Endothelial cell of umbilical vein (primary cell): ENCODE measurements around the gene KRT17. TPM values are rescaled to one million over a fixed set of nuclear protein-coding genes. Genes with fewer than 3 reads are reported as not detected.

Source experiments
- BruUV-seq: library from RNA; stranded (reverse); fragments of 400-500 nt; replicated peaks from 2 replicates; lab custom pipeline; 2021; lab: Mats Ljungman, UMichigan
- CTCF ChIA-PET: fragments of 300-600, 350-600 bp; sonication (Branson Sonifier 250); formaldehyde crosslinking; loops from one replicate; lab custom pipeline; 2021; ENCODE audit warnings: antibody characterized with exemption, inconsistent platforms; lab: Charles Lee
- POLR2A ChIA-PET: fragments of 300-600, 350-600 bp; sonication (Branson Sonifier 250); formaldehyde crosslinking; loops from one replicate; lab custom pipeline; 2021; ENCODE audit warnings: antibody characterized with exemption, inconsistent platforms; lab: Charles Lee
- DNase-seq: peaks from one replicate; pipeline ENCODE4 v3.0.0-alpha.2; 2011; ENCODE audit warnings: low read depth, low spot score
- FAIRE-seq: peaks from 2 replicates; lab custom pipeline; 2011; peaks lifted over from hg19 to GRCh38; lab: Jason Lieb, UNC
- H2AFZ ChIP-seq: 2 replicates; pipeline ENCODE4 v1.6.0; 2012; ENCODE audit warnings: low read depth, low read length, control low read depth, inconsistent platforms
- H3K27ac ChIP-seq: 2 replicates; pipeline ENCODE4 v1.5.1; 2011; ENCODE audit warnings: low read depth, mild to moderate bottlenecking, control low read depth, low read length, moderate library complexity; ENCODE audit not compliant: insufficient read depth
- H3K27me3 ChIP-seq, 2 experiments: 2 replicates each; pipeline versions ENCODE4 v1.6.0 to v1.6.1; 2011; ENCODE audit warnings: low read length in 2 of 2, mixed read lengths in 1 of 2; ENCODE audit not compliant: control insufficient read depth in 2 of 2, insufficient read depth in 2 of 2
- H3K36me3 ChIP-seq, 2 experiments: 2 replicates in 1 of 2; 3 replicates in 1 of 2; pipeline ENCODE4 v1.5.1; 2011; ENCODE audit warnings: low read length in 2 of 2, mild to moderate bottlenecking in 1 of 2, moderate library complexity in 1 of 2; ENCODE audit not compliant: control insufficient read depth in 2 of 2, insufficient read depth in 2 of 2; ENCODE audit errors: extremely low read depth in 1 of 2
- H3K4me1 ChIP-seq: 3 replicates; pipeline ENCODE4 v1.5.1; 2011; ENCODE audit warnings: mild to moderate bottlenecking, low read length; ENCODE audit not compliant: control insufficient read depth, insufficient read depth; ENCODE audit errors: extremely low read depth
- H3K4me2 ChIP-seq: 2 replicates; pipeline ENCODE4 v1.6.1; 2011; ENCODE audit warnings: low read length, control low read depth, mixed read lengths; ENCODE audit not compliant: insufficient read depth
- H3K4me3 ChIP-seq, 3 experiments: fragments of 200-600 bp in 1 of 3; sonication (generic), shearing (Covaris generic) in 1 of 3; replicated peaks in 1 of 3; 2 replicates each; pipeline ENCODE4 v1.5.1; 2011 to 2016; ENCODE audit warnings: control low read depth in 3 of 3, low read length in 3 of 3, mild to moderate bottlenecking in 2 of 3, inconsistent platforms in 1 of 3, low read depth in 1 of 3, moderate library complexity in 1 of 3; ENCODE audit not compliant: insufficient read depth in 1 of 3
- H3K79me2 ChIP-seq: 2 replicates; pipeline ENCODE4 v1.6.0; 2012; ENCODE audit warnings: low read length, inconsistent platforms; ENCODE audit not compliant: control insufficient read depth, insufficient read depth
- H3K9ac ChIP-seq: replicated peaks from 2 replicates; pipeline ENCODE3; 2011; ENCODE audit warnings: low read length, control low read depth; ENCODE audit not compliant: insufficient read depth; ENCODE audit errors: extremely low read depth
- H3K9me1 ChIP-seq: replicated peaks from 3 replicates; pipeline ENCODE4 v1.6.0; 2011; ENCODE audit warnings: mild to moderate bottlenecking, low read length; ENCODE audit not compliant: control insufficient read depth, insufficient read depth; ENCODE audit errors: extremely low read depth
- H3K9me3 ChIP-seq: replicated peaks from 2 replicates; pipeline ENCODE4 v1.5.1; 2012; ENCODE audit warnings: low read length, inconsistent platforms; ENCODE audit not compliant: control insufficient read depth, insufficient read depth
- H4K20me1 ChIP-seq: replicated peaks from 2 replicates; pipeline ENCODE3; 2011; ENCODE audit warnings: mild to moderate bottlenecking, low read length; ENCODE audit not compliant: control insufficient read depth, insufficient read depth; ENCODE audit errors: extremely low read depth
- CTCF ChIP-seq, 2 donors: IDR thresholded peaks; 1 replicate in 1 of 2; 2 replicates in 1 of 2; pipeline ENCODE4 v1.5.1; 2011; ENCODE audit warnings: low read length in 2 of 2, mild to moderate bottlenecking in 2 of 2, moderate library complexity in 2 of 2, control low read depth in 1 of 2, inconsistent platforms in 1 of 2, low read depth in 1 of 2; ENCODE audit not compliant: insufficient read depth in 1 of 2; ENCODE audit errors: extremely low read depth in 1 of 2
- EZH2 ChIP-seq: IDR thresholded peaks from 2 replicates; pipeline ENCODE4 v1.6.1; 2012; ENCODE audit warnings: borderline replicate concordance, low read depth, mild to moderate bottlenecking, moderate library complexity, low read length, inconsistent platforms; ENCODE audit not compliant: severe bottlenecking
- FOS ChIP-seq: IDR thresholded peaks from 2 replicates; pipeline ENCODE4 v1.6.1; 2011; ENCODE audit warnings: mild to moderate bottlenecking, low read length, moderate library complexity, borderline replicate concordance; ENCODE audit not compliant: insufficient read depth
- GATA2 ChIP-seq: IDR thresholded peaks from 2 replicates; pipeline ENCODE4 v1.7.0; 2011; ENCODE audit warnings: low read depth, mild to moderate bottlenecking, moderate library complexity, mixed read lengths, low read length; ENCODE audit not compliant: insufficient read length, insufficient read depth
- JUN ChIP-seq: IDR thresholded peaks from 2 replicates; pipeline ENCODE4 v1.6.1; 2011; ENCODE audit warnings: borderline replicate concordance, low read depth; ENCODE audit not compliant: insufficient read length, insufficient read depth
- MAX ChIP-seq: IDR thresholded peaks from 2 replicates; pipeline ENCODE4 v1.6.1; 2011; ENCODE audit not compliant: insufficient read depth, insufficient read length
- MYC ChIP-seq: IDR thresholded peaks from one replicate; pipeline ENCODE4 v1.6.1; 2011; ENCODE audit warnings: mild to moderate bottlenecking, low read depth, low read length
- POLR2A ChIP-seq: IDR thresholded peaks from 2 replicates; pipeline ENCODE4 v1.6.1; 2012; ENCODE audit warnings: low read depth, mild to moderate bottlenecking, control low read depth, low read length
- POLR2AphosphoS5 ChIP-seq: IDR thresholded peaks from 2 replicates; pipeline ENCODE4 v1.6.1; 2012; ENCODE audit warnings: low read depth, mild to moderate bottlenecking, control low read depth, low read length, moderate library complexity; ENCODE audit not compliant: insufficient read depth
- dilution Hi-C: fragments of 300-500 bp; cut with MboI; formaldehyde crosslinking; loops from one replicate; pipeline ENCODE4 v1.15.0; 2019; ENCODE audit warnings: low sequenced_read_pairs; ENCODE audit not compliant: extremely low pct_ligation_motif_present
- intact Hi-C: fragments of 100-400 bp; cut with micrococcal nuclease; formaldehyde crosslinking; loops from one replicate; pipeline ENCODE4 v1.10.0; 2022
- polyA plus RNA-seq, 4 experiments: library from polyadenylated mRNA; depleted of rRNA in 3 of 4; stranded (reverse) in 3 of 4; unstranded in 1 of 4; fragments of >200 nt; gene quantifications; 2 replicates each; pipeline versions ENCODE4 v1.2.1 to v1.2.3, GENCODE V29; 2011 to 2012; ENCODE audit warnings: missing spikeins in 1 of 4
- total RNA-seq: library from RNA; stranded (reverse); gene quantifications from 2 replicates; pipeline ENCODE4 v1.2.3, GENCODE V29; 2021

Gene KRT17
- total and polyA plus RNA-seq, 2 donors (not counting 3 experiments of a cell fraction or from before 2014, with no cell fraction given) = 0.83 to 1.6 TPM

GRCh38 chr17:41631898-41632285 is 7.5 kb upstream of the KRT17 start:
- Histone ChIP-seq H3K27me3 (no peaks in the 10 kb centered on the region), H3K9me1 (no peaks in the 10 kb centered on the region), H4K20me1 (no peaks in the 10 kb centered on the region), H3K9me3 (no peaks in the 10 kb centered on the region), H3K36me3 (no peaks in the 10 kb centered on the region), H3K79me2 (no peaks in the 10 kb centered on the region), H3K27ac (no peak overlapping the region), H3K4me2 (no peak overlapping the region), H3K4me1 (no peaks in the 10 kb centered on the region), H3K9ac (no peak overlapping the region), H2AFZ (no peak overlapping the region), H3K4me3 (no peak overlapping the region)
- no peak for FAIRE-seq
- no TSS peak for BruUV-seq
- TF ChIP-seq GATA2 (no peak), MYC (no peak), CTCF (IDR thresholded peaks at IDR 0.05; ENCODE audit: extremely low read depth in 1 of 2, insufficient read depth in 1 of 2, low read depth in 1 of 2, low read length in 2 of 2) (no peak)
- intact Hi-C loops = no loop called here
- dilution Hi-C loops = no loop called here
- POLR2A ChIA-PET = no interaction called here
- DNase-seq = no peak
- CTCF ChIA-PET = no interaction called here

DNA sequence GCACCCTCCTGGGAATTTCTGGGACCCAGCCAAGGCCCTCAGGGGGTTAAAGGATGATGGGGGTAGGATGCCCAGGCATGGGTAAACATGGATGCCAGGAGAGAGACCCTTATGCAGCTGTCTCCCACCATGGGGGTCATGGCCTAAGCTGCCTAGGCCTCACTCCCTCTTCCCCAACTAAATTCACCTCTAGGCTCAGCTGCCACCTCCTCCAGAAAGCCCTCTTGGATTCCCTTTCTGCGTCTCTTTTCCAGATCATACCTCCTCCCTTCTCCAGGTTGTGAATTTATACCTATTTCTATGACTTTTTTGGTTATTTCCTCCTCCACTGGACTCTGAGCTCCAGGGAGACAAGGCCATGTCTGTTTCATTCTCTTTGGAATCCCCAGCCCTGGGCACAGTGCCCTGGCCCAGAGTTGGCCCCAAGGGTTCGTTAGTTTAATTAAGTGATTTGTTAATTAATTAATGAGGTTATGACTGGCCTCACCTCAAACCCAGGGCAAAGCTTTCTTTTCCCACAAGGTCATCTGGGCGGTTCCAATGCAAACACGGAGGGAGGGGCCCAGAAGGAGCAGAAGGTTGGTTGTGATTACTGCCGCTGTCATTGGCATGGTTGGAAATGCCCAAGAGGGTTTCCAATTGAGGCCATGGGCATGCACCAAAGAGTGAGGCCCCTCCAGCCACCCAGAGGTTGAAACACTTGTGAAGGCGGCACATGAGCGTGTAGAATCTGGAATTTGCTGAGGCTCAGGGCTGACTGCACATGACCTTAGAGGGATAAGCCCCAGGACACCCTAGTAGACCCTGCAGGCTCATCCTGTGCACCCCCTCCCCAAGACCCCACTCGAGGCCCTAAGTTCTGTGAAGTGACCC is 6.9 kb upstream of the KRT17 start:
- FAIRE-seq (no peak), DNase-seq (no peak)
- no peak overlapping the region for H2AFZ ChIP-seq
- H3K36me3 ChIP-seq = no peaks in the 10 kb centered on the region
- BruUV-seq = no TSS peak
- dilution Hi-C loops (no loop called here), intact Hi-C loops (no loop called here)
- H3K4me2 ChIP-seq = no peak overlapping the region
- no peaks in the 10 kb centered on the region for H3K9me1 ChIP-seq
- no peak overlapping the region for H3K4me3 ChIP-seq
- no peak overlapping the region for H3K27ac ChIP-seq
- no peaks in the 10 kb centered on the region for H3K27me3 ChIP-seq
- no peaks in the 10 kb centered on the region for H3K79me2 ChIP-seq
- no peaks in the 10 kb centered on the region for H4K20me1 ChIP-seq
- no peaks in the 10 kb centered on the region for H3K4me1 ChIP-seq
- POLR2A ChIA-PET = no interaction called here
- TF ChIP-seq CTCF (IDR thresholded peaks at IDR 0.05; ENCODE audit: extremely low read depth in 1 of 2, insufficient read depth in 1 of 2, low read depth in 1 of 2, low read length in 2 of 2) (no peak), EZH2 (no peak), JUN (no peak), MAX (no peak), FOS (no peak), GATA2 (no peak), POLR2A (no peak), POLR2AphosphoS5 (no peak), MYC (no peak)
- no peaks in the 10 kb centered on the region for H3K9me3 ChIP-seq
- CTCF ChIA-PET = interaction anchor here (0.8 kb wide), 1 partner anchor 17 kb away, joined by 3 read pairs; no protein-coding TSS in a partner anchor
- H3K9ac ChIP-seq = no peak overlapping the region
